Fibroblast of skin of right biceps (primary cell): Measurements from ENCODE around the gene MKNK2.
"Not testable (repeated sequence)": the region's sequence is repeated elsewhere in the genome, so short reads cannot be mapped to it uniquely, and the experiment has no call there.

ENCODE experiments used
- DNase-seq: peaks from one replicate; pipeline ENCODE4 v3.0.0-alpha.2; 2013

Gene MKNK2

DNA sequence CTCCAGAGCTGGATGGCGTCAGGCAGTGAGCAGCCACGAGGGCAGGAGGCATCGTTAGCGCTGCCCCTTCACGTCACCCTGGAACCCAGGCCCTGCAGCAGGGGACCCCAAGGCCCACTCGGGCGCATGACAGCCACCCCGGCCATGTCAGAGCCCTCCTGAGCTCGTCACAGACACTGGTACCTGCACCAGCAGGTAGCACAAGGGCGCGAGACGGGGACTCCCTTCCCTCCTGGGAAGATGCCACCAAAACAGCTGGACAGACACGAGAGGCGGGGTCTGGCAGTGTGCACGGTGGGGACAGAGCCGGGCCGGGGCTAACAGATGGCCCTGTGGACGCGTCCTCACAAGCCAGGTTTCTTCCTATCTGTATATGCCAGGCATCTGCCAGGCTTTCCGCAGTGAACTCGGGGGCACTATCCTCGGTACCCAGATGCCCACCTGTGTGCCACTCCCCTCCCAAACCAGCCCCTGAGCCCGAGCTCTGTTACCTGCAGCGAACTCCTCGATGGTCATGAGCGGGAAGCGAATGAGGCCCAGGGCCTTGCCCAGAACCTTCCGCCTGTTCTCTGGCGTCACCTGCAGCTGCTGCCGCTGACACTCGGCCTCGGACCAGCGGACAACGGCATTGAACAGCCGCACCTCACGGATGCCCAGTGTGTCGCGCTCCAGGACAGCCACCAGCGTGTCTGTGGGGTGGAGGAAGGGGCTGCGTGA lies 61.4 kb downstream of the MKNK2 start:
- DNase-seq = no peak

DNA sequence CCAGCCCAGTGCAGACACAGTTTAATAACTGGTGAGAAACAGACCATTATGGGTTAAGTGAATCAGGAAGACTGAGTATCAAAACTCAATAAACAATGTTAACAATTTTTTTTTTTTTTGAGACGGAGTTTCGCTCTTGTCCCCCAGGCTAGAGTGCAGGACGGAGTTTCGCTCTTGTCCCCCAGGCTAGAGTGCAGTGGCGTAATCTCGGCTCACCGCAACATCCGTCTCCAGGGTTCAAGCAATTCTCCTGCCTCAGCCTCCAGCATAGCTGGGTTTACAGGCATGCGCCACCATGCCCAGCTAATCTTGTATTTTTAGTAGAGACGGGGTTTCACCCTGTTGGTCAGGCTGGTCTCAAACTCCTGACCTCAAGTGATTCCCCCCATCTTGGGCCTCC lies 62.6 kb downstream of the MKNK2 start:
- DNase-seq = not testable (repeated sequence)
